ENCODE data around the gene TGM2.

TGM2 gene

DNA sequence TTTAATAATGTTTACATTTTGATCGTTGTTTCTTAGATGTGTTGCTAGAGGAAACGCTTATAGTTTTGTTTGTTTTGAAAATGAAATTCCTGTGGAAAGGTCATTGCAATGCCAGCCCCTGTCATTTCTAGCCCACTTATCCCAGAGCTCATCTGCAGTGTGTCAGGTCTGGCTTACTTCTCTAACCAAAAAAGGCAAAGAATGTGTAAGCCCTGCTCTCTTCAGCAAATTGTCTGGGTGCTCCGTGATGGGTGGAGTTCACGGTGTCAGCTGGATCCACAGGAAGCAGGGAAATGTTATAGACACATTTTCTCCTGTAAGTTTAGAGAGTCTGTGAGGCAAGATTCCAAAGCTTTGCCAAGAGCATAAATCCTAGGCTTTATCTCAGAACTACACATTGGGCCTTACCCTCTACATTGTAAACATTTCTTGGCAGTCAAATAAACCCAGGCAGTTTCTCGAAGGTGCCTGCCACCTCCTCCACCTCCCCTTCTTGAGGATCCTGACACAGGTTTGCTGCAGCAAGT is 80.6 kb downstream of the TGM2 start:
- no peak overlapping the region for H3K4me3 Mint-ChIP-seq
- ATAC-seq (no peak), DNase-seq (ENCODE audit: low spot score in 2 of 2) (no peak)
- H3K4me1 Mint-ChIP-seq: peaks cover 43% of the 10 kb centered on the region
- no peak overlapping the region for H3K27ac Mint-ChIP-seq
- H3K9me3 Mint-ChIP-seq: no peaks in the 10 kb centered on the region
- peaks cover 96% of the 10 kb centered on the region for H3K36me3 Mint-ChIP-seq

- Mint-ChIP-seq H3K4me1 (peaks cover 40% of the 10 kb centered on the region), H3K27ac (no peak overlapping the region), H3K4me3 (no peak overlapping the region), H3K9me3 (no peaks in the 10 kb centered on the region), H3K36me3 (peaks cover 96% of the 10 kb centered on the region)
- ATAC-seq (no peak), DNase-seq (ENCODE audit: low spot score in 2 of 2) (no peak)
Observed at GRCh38 chr20:38083338-38084048, 81.6 kb downstream of the TGM2 start.

- H3K4me1 Mint-ChIP-seq: peaks cover 40% of the 10 kb centered on the region
- DNase-seq (ENCODE audit: low spot score in 2 of 2) (no peak), ATAC-seq (no peak)
- no peak overlapping the region for H3K4me3 Mint-ChIP-seq
- H3K36me3 Mint-ChIP-seq: peaks cover 96% of the 10 kb centered on the region
- H3K27ac Mint-ChIP-seq: no peak overlapping the region
- no peaks in the 10 kb centered on the region for H3K9me3 Mint-ChIP-seq
Observed at GRCh38 chr20:38082894-38083293, 82.2 kb downstream of the TGM2 start.

DNA sequence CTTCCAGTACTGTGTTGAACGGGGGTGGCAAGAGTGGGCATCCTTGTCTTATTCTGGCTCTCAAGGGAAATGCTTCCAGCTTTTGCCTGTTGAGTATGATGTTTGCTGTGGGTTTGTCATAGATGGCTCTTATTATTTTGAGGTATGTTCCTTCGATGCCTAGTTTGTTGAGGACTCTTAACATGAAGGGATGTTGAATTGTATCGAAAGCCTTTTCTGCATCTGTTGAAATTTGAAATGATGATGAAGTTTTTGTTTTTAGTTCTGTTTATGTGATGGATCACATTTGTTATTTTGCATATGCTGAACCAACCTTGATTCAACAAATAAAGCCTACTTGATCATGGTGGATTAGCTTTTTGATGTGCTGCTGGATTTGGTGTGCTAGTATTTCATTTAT is 83.5 kb downstream of the TGM2 start:
- Mint-ChIP-seq H3K4me3 (no peak overlapping the region), H3K4me1 (peaks cover 47% of the 10 kb centered on the region), H3K27ac (peak overlapping the region; percentile 64), H3K36me3 (peaks cover 96% of the 10 kb centered on the region), H3K9me3 (no peaks in the 10 kb centered on the region)
- DNase-seq (ENCODE audit: low spot score in 2 of 2) (no peak), ATAC-seq (no peak)

DNA sequence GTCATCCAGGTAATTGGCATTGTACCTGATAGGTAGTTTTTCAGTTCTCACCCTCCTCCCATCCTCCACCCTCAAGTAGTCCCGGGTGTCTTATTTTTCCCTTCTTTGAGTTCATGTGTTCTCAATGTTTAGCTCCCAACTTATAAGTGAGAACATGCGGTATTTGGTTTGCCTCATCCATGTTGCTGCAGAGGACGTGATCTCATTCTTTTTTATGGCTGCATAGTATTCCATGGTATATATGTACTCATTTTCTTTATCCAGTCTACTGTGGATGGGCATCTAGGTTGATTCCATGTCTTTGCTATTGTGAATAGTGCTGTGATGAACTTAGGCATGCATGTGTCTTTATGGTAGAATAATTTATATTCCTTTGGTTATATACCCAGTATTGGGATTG is 85.7 kb downstream of the TGM2 start:
- ATAC-seq: no peak
- peaks cover 37% of the 10 kb centered on the region for H3K4me1 Mint-ChIP-seq
- peaks cover 87% of the 10 kb centered on the region for H3K36me3 Mint-ChIP-seq
- no peak overlapping the region for H3K4me3 Mint-ChIP-seq
- H3K9me3 Mint-ChIP-seq: no peaks in the 10 kb centered on the region
- H3K27ac Mint-ChIP-seq: no peak overlapping the region
- no peak for DNase-seq (ENCODE audit: low spot score in 2 of 2)

DNA sequence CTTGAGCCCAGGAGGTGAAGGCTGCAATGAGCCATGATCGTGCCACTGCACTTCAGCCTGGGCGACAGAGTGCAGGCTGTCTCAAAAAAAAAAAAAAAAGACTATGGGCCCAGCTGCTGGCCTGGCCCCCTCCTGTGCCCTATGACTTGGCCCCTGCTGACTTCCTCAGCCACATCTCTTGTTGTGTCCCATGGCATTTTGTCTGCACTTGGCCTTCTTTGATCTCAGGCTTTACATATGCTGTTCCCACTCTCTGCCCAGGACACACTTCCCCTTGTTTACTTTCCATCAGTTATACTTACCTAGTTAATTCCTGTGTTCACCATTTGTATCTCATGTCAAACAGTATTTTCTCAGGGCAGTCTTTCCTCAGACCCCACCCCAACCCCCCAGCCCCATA is 87.0 kb downstream of the TGM2 start:
- no peak for DNase-seq (ENCODE audit: low spot score in 2 of 2)
- Mint-ChIP-seq H3K9me3 (no peaks in the 10 kb centered on the region), H3K4me1 (peaks cover 44% of the 10 kb centered on the region), H3K36me3 (peaks cover 86% of the 10 kb centered on the region), H3K4me3 (no peak overlapping the region), H3K27ac (no peak overlapping the region)
- ATAC-seq: no peak
